Smooth muscle cell (in vitro differentiated cells): ENCODE measurements around the gene SPATC1L. TPM values are rescaled to one million over a fixed set of nuclear protein-coding genes. Genes with fewer than 3 reads are reported as not detected.

Source experiments
- DNase-seq: peaks from one replicate; lab custom pipeline; 2025; ENCODE audit not compliant: unreplicated experiment; lab: John Stamatoyannopoulos, UW
- H2AFZ ChIP-seq: fragments of 200-600 bp; sonication (generic); 2 replicates; pipeline ENCODE4 v1.6.0; 2016; ENCODE audit warnings: antibody characterized with exemption, low read depth, mild to moderate bottlenecking
- H3F3A ChIP-seq: fragments of 200-600 bp; sonication (generic); 2 replicates; pipeline ENCODE4 v1.6.0; 2017; ENCODE audit warnings: antibody characterized with exemption, low read depth
- H3K27ac ChIP-seq: fragments of 200-600 bp; sonication (generic); 2 replicates; pipeline ENCODE4 v1.5.1; 2016; ENCODE audit warnings: low read depth, mild to moderate bottlenecking
- H3K27me3 ChIP-seq: fragments of 200-600 bp; sonication (generic); 2 replicates; pipeline ENCODE4 v1.6.1; 2016; ENCODE audit warnings: low read depth, mild to moderate bottlenecking
- H3K36me3 ChIP-seq: fragments of 200-600 bp; sonication (generic); 2 replicates; pipeline ENCODE4 v1.5.1; 2016; ENCODE audit warnings: low read depth
- H3K4me1 ChIP-seq: fragments of 200-600 bp; sonication (generic); 2 replicates; pipeline ENCODE4 v1.5.1; 2016; ENCODE audit warnings: low read depth
- H3K4me2 ChIP-seq: fragments of 200-600 bp; sonication (generic); 2 replicates; pipeline ENCODE4 v1.6.0; 2016; ENCODE audit warnings: mild to moderate bottlenecking
- H3K4me3 ChIP-seq: fragments of 200-600 bp; sonication (generic); 2 replicates; pipeline ENCODE4 v1.5.1; 2016; ENCODE audit warnings: mild to moderate bottlenecking
- H3K79me2 ChIP-seq: fragments of 200-600 bp; sonication (generic); 2 replicates; pipeline ENCODE4 v1.6.0; 2016; ENCODE audit warnings: low read depth, mild to moderate bottlenecking
- H3K9ac ChIP-seq: fragments of 200-600 bp; sonication (generic); 2 replicates; pipeline ENCODE4 v1.6.0; 2016; ENCODE audit warnings: low read depth
- H3K9me3 ChIP-seq: fragments of 200-600 bp; sonication (generic); replicated peaks from 2 replicates; pipeline ENCODE4 v1.5.1; 2016; ENCODE audit warnings: low read depth
- H4K20me1 ChIP-seq: fragments of 200-600 bp; sonication (generic); 2 replicates; pipeline ENCODE4 v1.6.0; 2016; ENCODE audit warnings: low read depth
- CTCF ChIP-seq: fragments of 200-600 bp; sonication (generic); IDR thresholded peaks from 2 replicates; pipeline ENCODE4 v1.5.1; 2017; ENCODE audit warnings: borderline replicate concordance, mild to moderate bottlenecking, antibody characterized with exemption; ENCODE audit not compliant: insufficient read depth, poor library complexity, severe bottlenecking
- WGBS: methylation state at CpG from one replicate; pipeline ENCODE4 v1.1.7; 2016; ENCODE audit warnings: low lambda C conversion rate; 5-methylcytosine and 5-hydroxymethylcytosine counted together
- polyA plus RNA-seq: library from polyadenylated mRNA; unstranded; fragments of >200 nt; fragmentation: Nextera tagmentation; extraction: Ambion mirVana; gene quantifications from 2 replicates; pipeline ENCODE4 v1.2.1, GENCODE V29; 2016
- total RNA-seq: library from RNA; depleted of rRNA; stranded (reverse); fragments of >200 nt; gene quantifications from 2 replicates; pipeline ENCODE4 v1.2.3, GENCODE V29; 2014

Gene SPATC1L
- total and polyA plus RNA-seq, 2 experiments from 2014 or later, result 6.4 to 36.5 TPM

DNA sequence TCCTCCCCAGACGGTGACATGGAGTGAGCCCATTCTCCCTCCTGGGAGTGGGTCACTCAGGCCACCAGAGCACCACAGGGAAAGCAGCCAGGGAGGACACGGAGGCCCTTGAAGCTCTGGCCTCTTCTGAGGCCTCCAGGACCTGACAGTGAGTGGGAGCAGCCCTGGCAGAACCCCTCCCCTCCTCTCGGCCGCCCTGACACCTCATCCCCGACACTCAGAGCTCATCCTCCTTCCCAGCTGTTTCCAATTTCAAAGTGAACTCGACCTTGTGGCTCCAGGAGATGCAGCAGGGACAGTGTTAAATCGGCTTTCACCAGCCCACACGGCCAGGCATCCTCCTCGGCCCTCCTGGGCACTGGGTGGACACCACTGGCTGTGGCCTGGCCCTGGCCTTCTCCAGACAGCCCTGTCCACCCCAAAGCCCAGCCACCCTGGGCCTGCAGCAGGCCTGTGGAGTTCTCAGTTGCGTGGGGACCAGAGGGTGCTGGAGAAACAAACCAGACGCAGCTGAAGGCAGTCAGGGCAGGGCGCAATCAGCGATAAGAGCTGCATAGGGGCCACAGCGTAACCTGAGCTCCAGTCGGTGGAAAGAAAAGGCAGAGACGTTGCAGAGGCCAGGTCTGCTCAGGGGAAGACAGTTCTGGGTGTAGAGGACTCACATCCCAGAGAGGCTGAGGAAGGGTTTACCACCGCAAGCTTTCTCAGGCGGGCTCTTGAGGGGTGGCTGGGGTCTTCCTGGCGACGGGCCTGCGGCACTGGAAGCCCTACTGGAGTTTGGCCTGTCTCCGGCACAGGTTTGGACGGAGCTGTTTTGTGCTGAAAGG lies 55.9 kb downstream of the SPATC1L start:
- Histone ChIP-seq H3K27ac (peak overlapping the region; percentile 44), H3K79me2 (no peaks in the 10 kb centered on the region), H3K9me3 (no peaks in the 10 kb centered on the region), H3K4me3 (no peak overlapping the region), H3F3A (peaks cover 76% of the 10 kb centered on the region), H3K27me3 (no peaks in the 10 kb centered on the region), H3K4me1 (no peaks in the 10 kb centered on the region), H3K36me3 (no peaks in the 10 kb centered on the region), H3K4me2 (no peak overlapping the region), H2AFZ (no peak overlapping the region), H4K20me1 (peaks cover 99% of the 10 kb centered on the region), H3K9ac (no peak overlapping the region)
- 59% methylated on average over 23 of the region's 23 CpGs for WGBS
- TF ChIP-seq CTCF, result no peak
- DNase-seq, result no peak

DNA sequence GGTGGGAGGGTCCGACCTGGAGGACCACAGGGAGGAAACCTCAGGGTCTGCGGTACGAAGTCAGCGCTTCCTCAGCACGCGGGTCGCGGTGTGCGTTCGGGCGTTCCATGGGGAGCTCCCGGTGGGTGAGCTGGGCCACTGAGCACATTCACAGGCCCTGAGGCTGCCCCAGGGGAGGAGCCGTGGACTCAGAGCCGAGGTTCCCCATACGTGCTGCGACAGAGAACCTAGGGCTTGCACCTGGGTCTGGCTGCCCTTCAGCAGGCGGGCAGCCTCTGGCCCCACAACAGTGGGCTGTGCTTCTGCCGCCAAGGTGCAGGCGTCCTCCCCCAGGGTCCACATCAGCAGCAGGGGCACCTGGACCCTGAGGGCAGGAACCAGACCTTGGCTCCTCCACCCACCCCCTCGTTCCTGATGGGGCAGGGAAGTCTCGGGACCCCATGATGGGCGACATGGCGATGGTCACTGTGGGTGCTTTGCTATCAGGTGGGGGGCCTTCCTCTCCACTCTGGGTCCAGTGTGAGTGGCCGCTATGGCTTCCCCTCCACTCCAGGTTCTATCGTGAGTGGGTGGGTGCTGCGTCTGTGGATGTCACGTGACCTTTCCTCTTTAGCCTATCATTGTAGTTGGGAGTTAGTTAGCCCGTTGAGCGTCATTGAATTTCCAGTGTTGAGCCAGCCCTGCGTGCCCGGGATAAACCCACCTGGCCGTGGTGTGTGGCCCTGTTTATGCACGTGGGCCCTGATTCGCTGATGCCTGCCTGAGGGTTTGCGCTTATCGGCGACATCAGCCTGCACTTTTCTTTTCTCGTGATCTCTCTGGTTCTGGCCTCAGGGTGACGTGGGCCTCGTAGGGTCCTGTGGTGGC lies 56.8 kb downstream of the SPATC1L start:
- Histone ChIP-seq H3K79me2 (no peaks in the 10 kb centered on the region), H3K9me3 (no peaks in the 10 kb centered on the region), H3K4me1 (no peaks in the 10 kb centered on the region), H4K20me1 (peaks cover 100% of the 10 kb centered on the region), H2AFZ (no peak overlapping the region), H3F3A (peaks cover 83% of the 10 kb centered on the region), H3K27ac (peak overlapping the region; percentile 44), H3K27me3 (no peaks in the 10 kb centered on the region), H3K4me2 (no peak overlapping the region), H3K9ac (no peak overlapping the region), H3K36me3 (no peaks in the 10 kb centered on the region), H3K4me3 (no peak overlapping the region)
- DNase-seq, result no peak
- 92% methylated on average over 39 of the region's 40 CpGs for WGBS
- no peak for TF ChIP-seq CTCF

DNA sequence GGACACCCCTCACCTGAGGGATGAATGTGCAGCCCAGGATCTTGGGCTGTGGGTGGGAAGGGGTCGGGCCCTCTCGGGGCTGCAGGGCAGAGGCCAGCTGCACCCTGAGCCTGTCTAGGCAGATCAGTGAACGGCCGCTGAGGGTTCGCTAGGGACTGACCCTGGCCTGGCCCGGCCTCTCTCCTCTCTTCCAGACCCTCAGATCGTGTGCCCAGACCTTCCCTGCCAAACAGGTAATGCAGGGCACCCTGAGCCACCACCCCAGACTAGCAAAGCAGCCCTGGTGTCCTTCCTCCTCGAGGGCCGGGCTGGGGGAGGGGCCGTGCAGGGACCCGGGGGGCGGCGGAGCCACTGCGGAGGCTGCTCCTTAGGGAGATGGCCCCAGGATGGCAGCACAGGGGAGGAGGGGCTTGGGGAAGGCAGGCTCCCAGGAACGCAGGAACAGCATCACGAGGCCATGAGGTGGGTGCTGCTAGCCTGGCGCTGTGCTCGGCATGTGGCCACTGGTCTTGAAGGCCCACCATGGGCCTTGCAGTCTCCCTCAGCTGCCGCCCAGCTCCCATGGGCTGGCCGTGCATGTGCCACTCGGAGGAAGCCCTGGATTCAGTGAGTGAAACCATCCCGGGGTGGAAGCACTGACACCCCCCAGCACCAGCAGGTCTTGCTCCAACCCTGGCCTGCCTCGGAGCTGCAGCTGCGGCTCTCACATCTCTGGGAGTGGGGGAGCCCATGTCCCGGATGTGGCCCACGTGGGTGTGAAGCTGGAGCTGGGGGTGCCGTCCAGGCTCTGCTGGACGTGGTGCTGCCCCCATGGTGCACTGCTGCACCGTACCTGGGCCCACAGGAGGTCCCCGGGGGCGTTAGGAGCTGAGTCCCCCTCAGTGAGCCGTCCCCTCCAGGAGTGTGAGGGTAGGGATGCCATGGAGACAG lies 57.7 kb downstream of the SPATC1L start:
- no peak overlapping the region for H2AFZ ChIP-seq
- WGBS, result 91% methylated on average over 28 of the region's 32 CpGs
- no peak for DNase-seq

More for the DNA sequence above, 57.7 kb downstream of the SPATC1L start:
- H3F3A ChIP-seq, result peaks cover 88% of the 10 kb centered on the region
- no peak overlapping the region for H3K4me3 ChIP-seq
- H3K4me2 ChIP-seq, result no peak overlapping the region
- H3K79me2 ChIP-seq, result peaks cover 6% of the 10 kb centered on the region
- H3K36me3 ChIP-seq, result no peaks in the 10 kb centered on the region
- no peak for TF ChIP-seq CTCF
- H3K27ac ChIP-seq, result no peak overlapping the region
- no peaks in the 10 kb centered on the region for H3K27me3 ChIP-seq
- no peaks in the 10 kb centered on the region for H3K9me3 ChIP-seq
- peaks cover 100% of the 10 kb centered on the region for H4K20me1 ChIP-seq
- no peaks in the 10 kb centered on the region for H3K4me1 ChIP-seq
- no peak overlapping the region for H3K9ac ChIP-seq
